HG03565 (cell line): ENCODE data around the gene ZBTB16.

Source experiments
- ATAC-seq: cut with Tn5 transposase; IDR thresholded peaks from one replicate; pipeline ENCODE4 v1.9.1; 2021; ENCODE audit warnings: mild to moderate bottlenecking, moderate library complexity; ENCODE audit not compliant: unreplicated experiment

Gene ZBTB16

DNA sequence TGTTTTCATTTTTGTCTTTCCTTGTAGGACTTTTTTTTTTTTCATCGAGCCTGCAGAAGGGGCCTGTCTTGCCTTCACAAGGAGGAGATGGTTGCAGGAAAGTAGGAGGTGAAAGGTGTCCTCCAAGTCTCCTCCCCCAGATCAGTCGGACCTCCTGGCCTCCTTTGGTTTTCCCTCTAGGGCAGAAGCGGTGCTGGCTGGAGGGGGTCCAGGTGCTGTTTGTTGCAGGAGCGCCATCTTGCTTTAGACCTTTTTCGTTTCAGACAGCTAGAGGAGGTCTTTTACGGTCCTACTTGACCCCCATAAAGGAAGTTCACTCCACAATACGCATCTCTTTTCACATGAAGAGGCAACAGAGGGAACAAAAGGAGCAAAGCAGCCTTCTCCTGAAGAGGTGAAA, 66.0 kb downstream of the ZBTB16 start:
- no peak for ATAC-seq

DNA sequence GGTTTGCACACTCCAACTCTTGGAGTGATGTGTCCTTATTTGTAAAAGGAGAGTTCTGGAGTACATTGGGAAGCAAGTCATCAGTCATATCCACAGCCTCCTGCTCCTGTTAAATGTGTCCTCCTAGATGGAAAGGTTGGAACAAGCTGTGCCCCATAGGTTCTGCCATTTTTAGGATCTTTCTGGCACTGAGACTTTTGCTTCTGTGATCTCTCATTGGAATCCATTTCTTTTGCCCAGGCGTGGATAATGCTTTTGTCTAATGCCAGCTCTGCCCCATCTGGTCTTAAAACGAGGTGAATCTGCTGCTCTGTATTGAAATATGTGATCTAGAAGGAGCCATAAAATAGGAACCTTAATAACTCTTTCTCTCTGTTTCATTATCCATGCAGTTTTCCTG, 66.4 kb downstream of the ZBTB16 start:
- no peak for ATAC-seq

DNA sequence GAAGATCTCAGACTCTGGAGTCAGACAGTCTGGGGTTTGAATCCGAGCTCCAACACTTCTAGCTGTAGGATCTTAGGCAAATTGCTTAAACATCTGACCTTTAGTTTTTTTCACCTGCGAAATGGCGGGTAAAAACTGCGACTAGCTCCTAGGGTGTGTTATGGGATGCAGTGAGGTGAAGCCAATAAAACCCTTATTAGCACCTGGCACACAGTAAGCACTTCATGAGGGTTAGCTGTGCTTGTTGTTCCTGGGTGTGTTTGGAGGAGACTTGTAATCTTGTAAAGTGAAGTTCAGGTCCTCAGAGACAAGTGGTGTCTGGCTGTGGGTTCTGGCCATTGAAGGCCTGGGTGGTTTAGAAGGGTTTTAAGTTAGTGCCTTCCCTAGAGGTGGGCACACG, 68.9 kb downstream of the ZBTB16 start:
- no peak for ATAC-seq

DNA sequence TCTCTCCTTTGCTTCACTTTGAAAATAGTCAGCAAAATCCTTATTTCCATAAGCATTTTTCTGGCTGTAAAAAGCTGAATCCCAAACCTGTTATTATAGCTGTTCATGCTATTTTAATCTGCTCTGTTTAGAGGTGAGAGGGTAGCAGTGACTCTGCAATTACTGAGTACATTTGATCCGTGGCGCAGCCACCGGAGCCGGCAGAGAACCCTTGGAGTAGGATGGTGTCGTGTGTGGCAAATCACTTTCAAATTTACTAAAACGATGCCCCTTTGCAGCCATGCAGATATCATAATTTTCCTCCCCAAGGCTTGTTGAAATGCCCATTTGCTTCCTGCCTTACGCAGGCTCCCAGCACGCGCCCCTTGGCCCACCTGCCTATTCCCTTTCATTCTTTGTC, 69.6 kb downstream of the ZBTB16 start:
- ATAC-seq: no peak

DNA sequence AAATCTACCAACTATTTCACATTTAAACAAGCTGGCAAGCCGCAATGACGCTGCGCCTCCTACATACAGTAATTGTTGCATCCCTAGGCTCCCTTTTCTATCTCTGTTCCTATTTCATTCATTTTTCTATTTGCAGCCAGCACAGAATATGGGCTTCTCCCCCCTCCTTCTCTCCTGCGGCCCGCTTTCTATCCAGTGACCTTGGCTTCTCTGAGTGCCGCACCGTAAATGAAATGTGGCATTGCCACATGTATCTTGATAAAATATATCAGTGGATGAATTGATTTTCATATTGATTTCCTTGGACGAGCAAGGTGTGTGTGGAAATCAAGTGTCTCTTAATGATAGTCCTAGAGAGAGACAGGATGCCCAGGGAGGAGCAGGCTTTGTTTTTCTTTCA, 70.2 kb downstream of the ZBTB16 start:
- ATAC-seq: no peak

DNA sequence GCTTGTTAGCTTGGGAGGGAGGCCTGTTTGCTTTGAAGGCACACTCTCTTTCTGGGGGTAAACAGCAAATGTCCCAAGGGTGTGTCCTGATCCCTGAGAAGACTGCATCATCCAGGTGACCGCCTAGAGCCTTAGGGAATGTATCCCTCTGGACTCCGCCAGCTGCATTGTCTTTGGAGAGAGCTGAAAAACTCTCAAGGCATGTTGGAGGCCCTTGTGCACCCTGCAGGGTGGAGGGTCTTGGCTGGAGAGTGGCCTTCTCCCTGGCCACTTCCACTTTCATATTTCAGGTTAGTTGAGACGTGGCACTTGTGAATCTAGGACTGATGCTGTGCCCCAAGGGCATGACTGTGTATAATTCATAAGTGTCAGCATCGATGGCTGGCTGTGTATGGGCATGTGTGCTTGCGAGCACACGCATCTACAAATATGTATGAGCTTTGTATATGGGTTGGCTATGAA, 70.6 kb downstream of the ZBTB16 start:
- ATAC-seq: no peak

DNA sequence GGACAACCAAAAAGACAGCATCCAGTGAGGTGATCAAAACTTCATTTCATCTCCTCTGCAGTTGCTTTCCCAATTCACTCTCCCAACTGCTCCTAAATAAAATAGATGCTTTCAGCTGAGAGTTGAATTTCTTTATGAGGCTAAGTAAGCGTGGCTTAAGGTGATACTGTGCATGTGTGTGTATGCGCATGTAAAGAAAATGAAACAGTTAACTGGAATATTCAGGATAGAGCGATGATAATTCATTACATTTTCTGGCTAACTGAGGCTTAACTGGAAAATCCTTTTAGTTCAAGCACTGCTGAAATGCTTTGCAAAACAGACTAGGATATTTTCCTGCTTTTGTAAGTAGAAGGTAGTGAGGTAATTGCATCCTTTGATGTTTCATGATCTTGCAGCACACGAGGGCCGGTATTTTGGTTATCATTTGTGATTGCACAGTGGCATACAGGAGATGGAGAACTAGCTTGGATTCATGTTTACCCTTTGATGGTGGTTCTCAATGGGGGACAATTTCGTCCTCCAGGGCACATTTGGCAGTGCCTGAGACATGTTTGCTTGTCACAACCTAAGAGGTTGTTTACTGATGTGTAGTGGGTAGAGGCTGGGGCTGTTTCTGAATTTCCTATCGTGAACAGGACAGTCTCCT, 71.2 kb downstream of the ZBTB16 start:
- ATAC-seq: no peak

DNA sequence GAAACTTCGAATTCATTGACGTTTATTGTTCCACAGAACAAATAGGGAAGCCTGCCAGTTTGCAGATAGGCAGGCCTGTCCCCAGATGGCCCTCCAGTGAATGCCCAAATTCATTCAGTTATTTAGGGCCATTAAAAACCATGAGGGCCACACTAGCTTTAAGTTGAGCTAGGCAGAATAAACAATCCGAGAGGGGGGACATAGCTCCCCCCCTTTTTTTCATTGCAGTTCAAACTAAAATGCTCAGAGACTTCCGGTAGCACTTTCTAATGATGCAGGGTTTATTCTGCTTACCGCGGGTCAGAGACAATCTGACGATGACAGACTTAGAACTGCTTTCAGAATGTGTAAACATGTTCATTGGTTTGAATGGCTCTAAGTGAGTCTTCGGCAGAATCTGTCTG, 72.0 kb downstream of the ZBTB16 start:
- no peak for ATAC-seq

DNA sequence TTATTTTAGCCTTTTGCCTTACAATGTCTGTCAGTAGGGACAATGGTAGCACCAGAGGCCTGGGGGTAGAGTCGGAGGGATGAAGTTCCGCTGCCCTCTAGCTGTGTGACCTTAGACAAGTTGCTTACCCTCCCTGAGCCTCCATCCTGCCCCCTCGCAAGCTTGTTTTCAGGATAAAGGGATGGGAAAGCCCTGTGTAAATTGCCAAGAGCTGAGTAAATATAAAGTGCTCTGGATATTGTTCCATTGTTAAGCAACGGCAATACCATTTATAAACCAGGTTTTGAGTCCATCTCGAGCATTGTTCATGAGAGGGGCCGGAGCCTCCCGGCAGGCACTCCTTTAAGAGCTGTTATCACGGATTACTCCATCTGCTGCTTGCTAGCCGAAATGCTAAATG, 72.9 kb downstream of the ZBTB16 start:
- no peak for ATAC-seq

DNA sequence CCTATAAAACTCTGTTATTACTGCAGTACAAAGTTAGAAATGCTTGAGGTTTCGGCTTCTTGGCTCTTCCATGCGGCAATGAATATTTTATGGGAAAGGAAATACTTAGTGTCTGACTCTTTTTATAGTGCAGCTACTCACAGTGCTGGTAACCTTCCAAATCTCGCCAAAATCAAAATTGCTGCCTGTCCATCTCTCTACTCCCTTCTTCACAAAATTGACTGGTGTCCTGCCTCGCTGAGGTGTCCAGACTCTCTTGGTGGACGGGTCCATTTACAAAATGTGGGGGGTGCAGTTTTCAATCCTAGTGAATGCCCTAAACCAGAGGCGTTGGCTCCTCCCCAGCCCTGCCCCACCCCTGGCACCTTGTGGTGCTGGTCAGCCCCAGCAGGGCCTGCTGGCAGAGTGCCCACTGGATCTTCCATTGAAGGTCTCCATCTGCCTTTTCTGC, 73.5 kb downstream of the ZBTB16 start:
- no peak for ATAC-seq

DNA sequence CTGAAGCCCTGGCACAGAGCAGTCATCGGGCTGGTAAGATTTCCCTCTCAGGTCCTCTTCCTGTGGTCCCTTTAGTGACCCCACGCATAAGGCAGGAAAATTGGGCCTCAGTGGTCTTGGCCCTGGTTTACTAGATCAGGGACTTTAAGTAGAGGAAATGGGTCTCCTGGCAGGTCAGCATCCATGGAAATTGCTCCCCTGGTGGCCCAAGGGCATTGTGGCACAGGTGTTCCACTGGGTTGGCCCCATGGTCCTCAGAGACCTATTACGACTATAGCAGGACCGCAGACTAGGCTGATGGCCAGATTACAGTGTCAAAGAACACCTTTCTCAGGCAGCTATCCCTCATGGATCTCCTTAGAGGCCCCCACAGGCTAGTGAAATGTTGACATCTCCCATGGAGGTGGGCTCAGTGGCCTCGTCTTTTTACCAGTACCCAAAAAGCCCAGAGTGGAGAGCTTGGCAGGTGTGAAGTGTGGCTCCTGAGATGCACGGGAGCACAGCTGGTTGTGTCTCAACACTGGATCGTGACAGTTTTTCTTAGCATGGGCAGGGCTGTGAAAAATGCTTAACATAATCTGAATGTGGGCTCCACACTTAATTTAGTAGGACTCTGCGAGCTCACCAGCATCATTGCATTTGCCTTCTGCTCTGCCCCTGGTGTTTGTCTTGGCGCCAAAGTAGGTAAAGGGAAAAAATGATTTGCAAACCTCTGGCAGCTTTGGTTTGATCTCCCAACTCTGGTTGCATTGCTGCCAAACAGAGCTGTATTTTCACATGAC, 74.2 kb downstream of the ZBTB16 start:
- no peak for ATAC-seq

DNA sequence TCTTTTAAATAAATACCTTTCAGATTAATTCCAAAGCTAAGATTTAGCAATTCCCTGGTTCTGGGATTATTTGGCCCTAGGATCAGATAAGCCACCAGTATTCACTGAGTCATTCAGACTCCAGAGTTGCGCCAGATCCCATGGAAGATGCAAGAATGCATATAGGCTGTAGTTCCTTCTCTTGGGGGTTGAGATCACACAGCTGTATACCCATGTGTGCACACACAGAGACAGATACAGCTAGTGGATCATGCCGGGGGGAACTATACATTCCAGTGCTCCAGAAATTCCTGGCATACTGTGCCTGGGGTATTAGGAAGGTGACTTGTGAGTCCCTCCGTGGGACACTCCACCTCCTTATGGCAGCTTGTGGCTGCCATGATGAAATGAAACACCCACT, 75.4 kb downstream of the ZBTB16 start:
- no peak for ATAC-seq

DNA sequence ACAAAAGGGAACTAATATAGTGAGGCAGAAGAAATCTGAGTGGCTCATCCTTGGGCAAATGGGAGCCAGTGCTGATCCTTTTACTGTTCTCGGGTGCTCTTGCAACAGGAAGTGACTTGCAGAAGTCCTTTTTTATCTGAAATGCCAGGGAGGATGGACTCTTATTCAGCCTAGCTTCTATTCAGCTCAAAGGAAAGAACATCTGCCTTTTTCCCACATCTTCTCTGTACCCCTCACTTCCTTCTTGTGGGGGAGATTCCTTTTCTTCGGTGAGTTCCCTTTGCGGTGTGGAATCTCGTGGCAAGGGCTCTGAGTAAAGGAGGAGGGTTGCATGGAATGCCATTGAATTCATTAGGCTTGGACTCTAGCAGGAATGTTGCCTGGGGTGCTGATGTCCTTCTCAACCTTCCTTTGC, 76.2 kb downstream of the ZBTB16 start:
- ATAC-seq: no peak

DNA sequence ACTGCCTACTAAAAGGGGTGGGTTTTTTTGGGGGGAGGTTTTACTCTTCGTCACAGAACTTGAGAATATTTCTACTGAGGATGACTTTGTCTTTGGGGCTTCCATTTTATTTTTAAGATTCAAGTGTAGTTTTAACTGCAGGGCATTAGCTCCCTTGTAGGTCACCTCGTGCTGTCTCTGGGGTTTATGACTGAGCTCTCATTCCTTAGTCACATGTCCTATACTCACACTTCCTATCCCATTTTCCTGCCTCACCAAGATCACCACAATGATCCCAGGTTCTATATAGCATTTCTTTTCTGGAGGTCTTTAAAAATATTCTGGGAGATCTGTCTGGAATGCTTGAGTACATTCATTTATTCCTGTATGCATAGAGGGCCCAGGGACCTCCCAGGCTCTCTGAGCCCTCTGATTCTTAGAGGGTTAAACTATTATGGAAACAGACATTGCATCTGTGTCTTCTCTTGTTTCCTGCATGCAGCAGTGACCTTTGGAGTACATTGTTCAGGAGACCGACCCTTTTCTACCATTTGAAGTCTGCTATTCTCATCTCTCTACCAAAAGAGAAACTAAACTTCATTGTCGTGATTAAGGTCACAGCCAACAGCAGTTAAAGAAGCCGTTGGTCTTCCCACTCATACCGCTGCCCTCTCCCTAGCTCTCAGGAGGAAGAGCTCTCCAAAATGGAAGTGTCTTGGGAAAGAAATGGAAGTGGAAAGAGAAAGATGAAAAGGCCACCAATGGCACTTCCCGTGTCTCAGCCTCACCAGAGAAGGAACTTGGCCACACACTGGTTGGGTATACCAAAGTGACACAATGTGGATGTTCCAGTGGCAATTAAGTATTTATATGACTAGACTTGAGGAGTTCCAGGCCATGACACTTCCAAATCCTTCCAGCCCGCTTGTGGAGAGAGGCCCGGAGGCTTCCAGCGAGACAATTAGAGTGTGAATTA, 77.5 kb downstream of the ZBTB16 start:
- ATAC-seq: no peak

DNA sequence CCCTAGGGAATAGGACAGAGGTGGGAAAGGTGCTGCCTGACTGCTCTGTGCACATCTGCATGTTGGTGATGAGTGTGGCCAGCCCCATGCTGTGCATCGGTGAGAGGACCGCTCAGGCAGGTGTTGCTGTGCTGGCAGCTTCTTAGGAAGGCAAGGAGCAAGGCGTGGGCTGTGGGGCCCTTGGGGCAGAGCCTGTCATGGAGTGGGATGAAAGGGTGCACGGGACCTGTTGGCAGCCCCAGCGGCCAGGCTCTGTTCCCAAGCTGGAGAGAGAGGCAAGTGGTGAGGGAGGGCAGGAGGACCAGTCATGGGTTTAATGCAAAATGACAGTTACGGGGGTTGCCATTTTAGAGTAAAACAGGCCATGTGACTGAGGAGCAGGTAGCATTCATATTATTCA, 78.3 kb downstream of the ZBTB16 start:
- ATAC-seq: no peak

DNA sequence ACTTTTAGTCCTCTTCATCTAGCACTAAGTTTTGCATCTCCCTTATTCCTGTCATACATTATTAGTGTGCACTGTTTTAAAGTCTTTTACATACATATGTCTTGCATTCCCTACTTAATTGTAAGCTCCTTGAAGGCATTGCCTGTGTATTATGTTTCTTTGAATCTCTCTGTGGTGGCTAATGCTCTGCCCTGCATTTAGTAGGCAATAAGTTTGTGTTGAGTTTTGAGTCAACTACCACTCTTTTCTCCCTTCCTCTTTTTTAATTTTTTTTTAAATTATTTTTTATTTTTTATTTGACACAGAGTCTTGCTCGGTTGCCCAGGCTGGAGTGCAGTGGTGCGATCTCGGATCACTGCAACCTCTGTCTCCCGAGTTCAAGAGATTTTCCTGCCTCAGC, 78.9 kb downstream of the ZBTB16 start:
- ATAC-seq: no peak

DNA sequence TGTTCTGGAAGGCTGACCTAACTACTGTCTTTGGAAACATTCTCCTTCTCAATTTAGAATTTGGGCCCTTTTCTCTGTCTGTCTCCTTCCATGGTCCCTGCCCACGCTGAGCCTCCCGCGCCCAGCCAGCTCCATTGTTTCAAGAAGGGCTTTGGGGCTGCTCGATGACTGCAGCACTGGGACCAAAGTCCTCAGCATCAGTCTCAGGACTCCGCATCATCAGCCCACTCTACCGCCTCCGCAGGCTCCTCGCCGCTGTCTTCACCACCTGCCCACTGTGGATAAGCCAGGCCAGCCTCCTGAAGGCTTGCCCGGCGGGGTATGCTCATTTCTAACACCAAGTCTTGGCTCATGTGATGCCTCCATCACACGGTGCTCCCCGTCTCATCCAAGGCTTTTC, 81.3 kb downstream of the ZBTB16 start:
- ATAC-seq: no peak

DNA sequence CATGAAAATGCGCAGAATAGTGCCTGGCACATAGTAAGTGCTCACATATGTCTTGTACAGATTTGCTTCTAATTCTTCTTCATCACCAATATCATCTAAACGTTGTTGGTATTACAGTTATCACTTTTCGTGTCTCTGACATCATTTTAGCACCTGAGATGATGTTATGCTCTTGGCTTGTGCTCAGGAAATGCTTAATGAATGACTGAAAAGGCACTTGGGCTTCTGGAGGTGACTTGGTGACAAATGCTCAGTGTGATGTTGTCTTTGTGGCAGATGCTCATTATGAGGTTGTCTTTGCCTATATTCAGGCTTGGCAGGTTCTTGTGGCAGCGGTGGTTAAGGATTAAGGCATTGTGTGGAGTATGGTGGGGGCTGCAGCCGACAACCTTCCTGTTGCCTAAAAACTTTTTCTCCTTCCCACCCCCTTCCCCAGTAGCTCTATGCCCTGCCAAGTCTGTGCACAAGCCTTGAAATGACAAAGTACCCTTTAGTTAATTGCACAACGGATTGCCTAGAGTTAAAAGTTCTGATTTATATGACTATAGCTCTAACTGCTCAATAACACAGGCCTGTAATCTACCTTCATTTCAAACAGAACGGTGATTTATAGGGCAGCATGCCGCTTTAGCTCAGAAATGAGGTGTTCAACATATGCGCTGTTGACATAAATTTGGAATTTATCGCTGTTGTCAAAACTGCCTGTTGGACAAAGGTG, 82.5 kb downstream of the ZBTB16 start:
- no peak for ATAC-seq

DNA sequence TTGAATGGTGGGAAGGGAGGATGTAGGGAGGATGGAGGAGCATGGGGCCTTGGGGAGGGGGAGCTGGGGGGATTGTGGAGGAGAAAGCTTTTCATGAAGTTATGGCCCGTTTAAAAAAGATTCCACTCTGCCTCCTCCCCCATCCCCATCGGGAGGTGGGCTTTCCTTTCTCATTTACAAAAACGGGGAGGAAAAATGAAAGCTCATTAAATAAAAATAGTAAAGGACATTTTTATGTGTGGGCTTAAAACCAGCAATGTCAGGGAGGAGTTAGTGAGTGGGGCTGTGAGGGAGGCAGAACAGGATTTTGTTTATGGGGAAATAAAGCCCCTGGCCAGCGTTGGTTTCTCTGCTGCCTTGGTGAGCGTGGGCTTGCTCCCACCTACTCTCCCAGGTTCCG, 83.2 kb downstream of the ZBTB16 start:
- no peak for ATAC-seq

DNA sequence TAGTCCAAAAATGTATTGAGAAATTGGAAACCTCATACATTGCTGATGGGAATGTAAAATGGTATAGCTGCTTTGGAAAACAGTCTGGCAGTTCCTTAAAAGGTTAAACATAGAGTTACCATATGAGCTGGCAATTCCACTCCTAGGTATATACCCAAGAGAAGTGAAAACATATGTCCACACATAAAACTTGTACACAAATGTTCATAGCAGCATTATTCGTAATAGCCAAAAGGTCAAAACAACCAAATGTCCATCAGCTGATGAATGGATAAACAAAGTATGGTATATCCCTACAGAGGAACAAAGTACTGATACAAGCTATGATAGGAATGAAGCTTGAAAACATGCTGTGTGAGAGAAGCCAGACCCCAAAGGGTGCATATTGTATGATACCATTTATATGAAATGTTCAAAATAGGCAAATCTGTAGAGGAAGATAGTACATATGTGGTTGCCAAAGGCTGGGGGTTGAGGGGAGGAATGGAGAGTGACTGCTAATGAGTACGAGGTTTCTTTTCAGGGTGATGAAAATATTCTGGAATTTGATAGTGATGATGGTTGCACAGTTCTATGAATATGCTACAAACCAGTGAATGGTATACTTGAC, 85.8 kb downstream of the ZBTB16 start:
- no peak for ATAC-seq
